ENCODE measurements around the gene RPUSD1.

- TF ChIP-seq CTCF (IDR thresholded peaks at IDR 0.05) (no peak), POLR2AphosphoS5 (IDR thresholded peaks at IDR 0.05) (no peak)
These were observed 34.7 kb upstream of the RPUSD1 start for GRCh38 chr16:822909-823297.

Measured in transverse colon (tissue), 4 donors.